ENCODE measurements around the gene GPR183.

GRCh38 chr13:99258946-99259345 lies 48.3 kb downstream of the GPR183 start:
- TF ChIP-seq CTCF (IDR thresholded peaks at IDR 0.05) (no peak), POLR2AphosphoS5 (IDR thresholded peaks at IDR 0.05; ENCODE audit: low read depth, low read length) (no peak), REST (IDR thresholded peaks at IDR 0.05; ENCODE audit: insufficient read depth in 1 of 2, low read depth in 2 of 2, low read length in 1 of 2) (no peak), TCF7L2 (IDR thresholded peaks at IDR 0.05; ENCODE audit: low read depth, low read length) (no peak)

Data from Panc1 (cell line).